OCI-LY7 (cell line): ENCODE results near the gene GSK3B. TPM values are rescaled to one million over a fixed set of nuclear protein-coding genes. Genes with fewer than 3 reads are reported as not detected.

ENCODE experiments used
- BruUV-seq: library from RNA; stranded (reverse); fragments of 400-500 nt; replicated peaks from 2 replicates; lab custom pipeline; 2021; lab: Mats Ljungman, UMichigan
- CTCF ChIA-PET: fragments of 300-600 bp; sonication (Branson Sonifier 250); formaldehyde crosslinking; loops from one replicate; lab custom pipeline; 2022; ENCODE audit warnings: antibody characterized with exemption; ENCODE audit not compliant: unreplicated experiment; lab: Charles Lee
- POLR2A ChIA-PET: fragments of 300-600 bp; sonication (Branson Sonifier 250); formaldehyde crosslinking; loops from one replicate; lab custom pipeline; 2022; ENCODE audit warnings: antibody characterized with exemption; lab: Charles Lee
- DNase-seq: peaks from one replicate; pipeline ENCODE4 v3.0.0-alpha.2; 2015; ENCODE audit warnings: low spot score
- H2AFZ ChIP-seq: fragments of 200-600 bp; sonication (generic), shearing (Covaris generic); 2 replicates; pipeline ENCODE4 v1.6.1; 2014; ENCODE audit warnings: mild to moderate bottlenecking, antibody characterized with exemption, low read length, moderate library complexity
- H3K27ac ChIP-seq: fragments of 200-600 bp; sonication (generic); 2 replicates; pipeline ENCODE4 v1.5.1; 2014; ENCODE audit warnings: mixed run types, low read depth, mild to moderate bottlenecking, moderate library complexity, low read length, inconsistent platforms; ENCODE audit not compliant: poor library complexity, severe bottlenecking
- H3K36me3 ChIP-seq: fragments of 200-600 bp; sonication (generic); 2 replicates; pipeline ENCODE4 v1.6.1; 2014; ENCODE audit warnings: mild to moderate bottlenecking, antibody characterized with exemption, low read length, moderate library complexity, mixed read lengths; ENCODE audit not compliant: insufficient read depth
- H3K4me1 ChIP-seq: fragments of 200-600 bp; sonication (generic); 2 replicates; pipeline ENCODE4 v1.5.1; 2014; ENCODE audit warnings: mild to moderate bottlenecking, low read length; ENCODE audit not compliant: insufficient read depth, poor library complexity, severe bottlenecking
- H3K4me2 ChIP-seq: fragments of 200-600 bp; sonication (generic); 2 replicates; pipeline ENCODE4 v1.6.1; 2014; ENCODE audit warnings: mild to moderate bottlenecking, low read length
- H3K4me3 ChIP-seq: fragments of 200-600 bp; sonication (generic); 2 replicates; pipeline ENCODE4 v1.5.1; 2014; ENCODE audit warnings: mild to moderate bottlenecking, low read depth, low read length; ENCODE audit not compliant: poor library complexity, severe bottlenecking
- H3K79me2 ChIP-seq: fragments of 200-600 bp; sonication (generic); 2 replicates; pipeline ENCODE4 v1.6.1; 2016; ENCODE audit warnings: low read depth, mild to moderate bottlenecking, low read length, moderate library complexity, mixed read lengths; ENCODE audit not compliant: insufficient read depth
- H3K9me2 ChIP-seq: fragments of 200-600 bp; sonication (generic); 2 replicates; pipeline ENCODE4 v1.6.1; 2016; ENCODE audit warnings: mild to moderate bottlenecking, low read length, mixed read lengths; ENCODE audit not compliant: insufficient read depth
- H3K9me3 ChIP-seq: fragments of 200-600 bp; sonication (generic); 2 replicates; pipeline ENCODE4 v1.6.1; 2014; ENCODE audit warnings: mild to moderate bottlenecking, mixed run types, low read length, mixed read lengths
- H4K20me1 ChIP-seq: fragments of 200-600 bp; sonication (generic); 2 replicates; pipeline ENCODE4 v1.6.1; 2014; ENCODE audit warnings: mild to moderate bottlenecking, antibody characterized with exemption, low read length, moderate library complexity, mixed read lengths; ENCODE audit not compliant: insufficient read depth
- CTCF ChIP-seq: fragments of 200-600 bp; sonication (generic); conservative IDR thresholded peaks from 2 replicates; pipeline ENCODE4 v1.5.1; 2014; ENCODE audit warnings: mild to moderate bottlenecking, antibody characterized with exemption, low read length, moderate library complexity, mixed read lengths
- EZH2phosphoT487 ChIP-seq: fragments of 200-600 bp; sonication (generic); IDR thresholded peaks from 2 replicates; pipeline ENCODE4 v1.6.1; 2018; ENCODE audit warnings: low read depth, borderline replicate concordance, mild to moderate bottlenecking, mixed run types, antibody characterized with exemption, low read length, moderate library complexity, mixed read lengths
- intact Hi-C: fragments of 100-400 bp; cut with micrococcal nuclease; formaldehyde crosslinking; loops from one replicate; pipeline ENCODE4 v1.10.0; 2022; ENCODE audit not compliant: unreplicated experiment
- total RNA-seq, 2 experiments: library from RNA; depleted of rRNA in 1 of 2; stranded (reverse); fragments of >200 nt in 1 of 2; shearing (Covaris generic) in 1 of 2; gene quantifications; 2 replicates each; pipeline ENCODE4 v1.2.3, GENCODE V29; 2014 to 2022

GSK3B gene
- total RNA-seq, 2 experiments from 2014 or later = 26.6 to 40.9 TPM

- H3K36me3 ChIP-seq = no peaks in the 10 kb centered on the region
- TF ChIP-seq EZH2phosphoT487 (no peak), CTCF (no peak)
- no peaks in the 10 kb centered on the region for H3K9me3 ChIP-seq
- H3K79me2 ChIP-seq = no peaks in the 10 kb centered on the region
- no TSS peak for BruUV-seq
- no peak overlapping the region for H2AFZ ChIP-seq
- intact Hi-C loops = no loop called here
- no peak overlapping the region for H3K4me3 ChIP-seq
- no peak for DNase-seq
- no peaks in the 10 kb centered on the region for H3K4me1 ChIP-seq
- H3K4me2 ChIP-seq = no peak overlapping the region
- H4K20me1 ChIP-seq = no peaks in the 10 kb centered on the region
- POLR2A ChIA-PET = interaction anchor here (0.6 kb wide), 1 partner anchor 289 kb away, joined by 5 read pairs; no protein-coding TSS in a partner anchor
- H3K27ac ChIP-seq = no peak overlapping the region
- H3K9me2 ChIP-seq = no peaks in the 10 kb centered on the region
- CTCF ChIA-PET = no interaction called here
Measured at GRCh38 chr3:119778811-119779210, 315.4 kb downstream of the GSK3B start.

- intact Hi-C loops = no loop called here
- BruUV-seq = no TSS peak
- CTCF ChIA-PET = no interaction called here
Measured at GRCh38 chr3:119778176-119778575, 316.1 kb downstream of the GSK3B start.

More at GRCh38 chr3:119778176-119778575, 316.1 kb downstream of the GSK3B start:
- no peak for DNase-seq
- H3K4me2 ChIP-seq = no peak overlapping the region
- H3K4me1 ChIP-seq = no peaks in the 10 kb centered on the region
- no peaks in the 10 kb centered on the region for H3K36me3 ChIP-seq
- H3K9me2 ChIP-seq = no peaks in the 10 kb centered on the region
- H4K20me1 ChIP-seq = no peaks in the 10 kb centered on the region
- H3K4me3 ChIP-seq = no peak overlapping the region
- H3K9me3 ChIP-seq = no peaks in the 10 kb centered on the region
- no peak overlapping the region for H2AFZ ChIP-seq
- POLR2A ChIA-PET = no interaction called here
- no peak for TF ChIP-seq EZH2phosphoT487
- no peak for TF ChIP-seq CTCF
- H3K27ac ChIP-seq = no peak overlapping the region
- no peaks in the 10 kb centered on the region for H3K79me2 ChIP-seq
